Vein endothelial cell (primary cell): ENCODE data around the gene ZNF473. TPM values are rescaled to one million over a fixed set of nuclear protein-coding genes. Genes with fewer than 3 reads are reported as not detected.

ENCODE experiments used
- total RNA-seq: library from RNA; depleted of rRNA; stranded (reverse); fragments of >200 nt; gene quantifications from 2 replicates; pipeline ENCODE4 v1.2.3, GENCODE V29; 2012

ZNF473 gene
- 8.8 and 10.1 TPM in 2 replicates for total RNA-seq

GRCh38 chr19:50025794-50026549 lies at the start of gene ZNF473:
Gene ZNF473, plus strand, starts transcription at chr19:50026005. Its CDS starts 5,078 bp downstream, at chr19:50031083.

GRCh38 chr19:50025022-50025793 lies 597 bp upstream of the ZNF473 start, which contains the start of gene VRK3:
Gene VRK3, minus strand, starts transcription at chr19:50025372. Its CDS starts 9,210 bp downstream, at chr19:50016162.

Other genes with a start within 250 kb of the ZNF473 start
- gene FUZ, start 212.7 kb upstream of the ZNF473 start, total RNA-seq: 12.3 and 16.7 TPM in 2 replicates
- 27.0 and 28.1 TPM in 2 replicates for gene MED25, start 207.7 kb upstream of the ZNF473 start, total RNA-seq
- 43.8 and 78.1 TPM in 2 replicates for gene PTOV1, start 174.8 kb upstream of the ZNF473 start, total RNA-seq
- gene PNKP, start 158.4 kb upstream of the ZNF473 start, total RNA-seq: 51.5 and 58.5 TPM in 2 replicates
- gene AKT1S1, start 148.7 kb upstream of the ZNF473 start, total RNA-seq: 11.8 and 12.1 TPM in 2 replicates
- 12.8 and 15.4 TPM in 2 replicates for gene TBC1D17, start 148.3 kb upstream of the ZNF473 start, total RNA-seq
- gene IL4I1, start 129.1 kb upstream of the ZNF473 start, total RNA-seq: 2.6 and 6.2 TPM in 2 replicates
- gene ATF5, start 96.8 kb upstream of the ZNF473 start, total RNA-seq: 18.6 and 19.5 TPM in 2 replicates
- 46.4 and 51.3 TPM in 2 replicates for gene NUP62, start 96.5 kb upstream of the ZNF473 start, total RNA-seq
- gene SIGLEC11, start 64.8 kb upstream of the ZNF473 start, total RNA-seq: not detected in 2 replicates
- gene VRK3, start 633 bp upstream of the ZNF473 start, total RNA-seq: 30.8 and 32.3 TPM in 2 replicates
- gene IZUMO2, start 137.3 kb downstream of the ZNF473 start, total RNA-seq: not detected in 2 replicates
- gene MYH14, start 177.6 kb downstream of the ZNF473 start, total RNA-seq: not detected in 2 replicates